Neural crest cell (in vitro differentiated cells): Measurements from ENCODE around the gene LIMCH1. TPM values are rescaled to one million over a fixed set of nuclear protein-coding genes. Genes with fewer than 3 reads are reported as not detected.

Experiments
- DNase-seq: peaks from one replicate; pipeline ENCODE4 v3.0.0; 2021; ENCODE audit warnings: low read depth, mixed read lengths, low spot score
- H3K27ac Mint-ChIP-seq: one replicate; pipeline ENCODE4 v1.8.0; 2021; ENCODE audit warnings: mild to moderate bottlenecking, mixed read lengths; ENCODE audit not compliant: unreplicated experiment
- H3K27me3 Mint-ChIP-seq: 2 replicates; pipeline ENCODE4 v1.8.0; 2021; ENCODE audit warnings: low read depth, mild to moderate bottlenecking, mixed read lengths
- H3K36me3 Mint-ChIP-seq: 2 replicates; pipeline ENCODE4 v1.8.0; 2021; ENCODE audit warnings: low read depth, mild to moderate bottlenecking, mixed read lengths
- H3K4me1 Mint-ChIP-seq: 2 replicates; pipeline ENCODE4 v1.8.0; 2021; ENCODE audit warnings: mixed read lengths
- H3K4me3 Mint-ChIP-seq: one replicate; pipeline ENCODE4 v1.8.0; 2021; ENCODE audit warnings: mild to moderate bottlenecking, mixed read lengths
- H3K9me3 Mint-ChIP-seq: 2 replicates; pipeline ENCODE4 v1.8.0; 2021; ENCODE audit warnings: mixed read lengths
- total RNA-seq: library from RNA; stranded (reverse); gene quantifications from 2 replicates; pipeline ENCODE4 v1.2.1, GENCODE V29; 2021
- TF ChIP-seq, protein P1 (sequence below): fragments of 200-600 bp; sonication (generic); conservative IDR thresholded peaks from 2 replicates; pipeline ENCODE4 v1.5.0; 2021; ENCODE audit warnings: antibody characterized with exemption, mild to moderate bottlenecking

Gene LIMCH1
- total RNA-seq, 1 donor from 2014 or later = 17.3 TPM

DNA sequence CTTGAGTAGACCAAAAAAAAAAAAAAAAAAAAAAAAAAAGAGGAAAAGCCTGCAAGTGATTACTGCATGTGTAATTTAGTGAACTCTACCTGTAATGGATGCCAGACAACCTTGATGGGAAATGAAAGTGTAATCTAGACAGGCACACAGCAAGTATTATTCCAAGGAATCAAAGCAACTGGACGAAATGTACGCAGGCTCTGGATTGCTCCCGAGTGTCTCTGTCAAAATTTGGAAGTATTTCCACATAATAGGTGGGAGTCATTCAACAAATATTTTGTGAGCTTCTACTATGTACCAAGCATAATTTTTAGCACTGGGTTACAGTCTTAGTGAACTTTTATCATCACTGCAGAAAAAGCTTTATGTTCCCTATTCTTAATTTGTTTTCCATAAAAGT is 64.2 kb downstream of the LIMCH1 start:
- TF ChIP-seq, protein P1, sequence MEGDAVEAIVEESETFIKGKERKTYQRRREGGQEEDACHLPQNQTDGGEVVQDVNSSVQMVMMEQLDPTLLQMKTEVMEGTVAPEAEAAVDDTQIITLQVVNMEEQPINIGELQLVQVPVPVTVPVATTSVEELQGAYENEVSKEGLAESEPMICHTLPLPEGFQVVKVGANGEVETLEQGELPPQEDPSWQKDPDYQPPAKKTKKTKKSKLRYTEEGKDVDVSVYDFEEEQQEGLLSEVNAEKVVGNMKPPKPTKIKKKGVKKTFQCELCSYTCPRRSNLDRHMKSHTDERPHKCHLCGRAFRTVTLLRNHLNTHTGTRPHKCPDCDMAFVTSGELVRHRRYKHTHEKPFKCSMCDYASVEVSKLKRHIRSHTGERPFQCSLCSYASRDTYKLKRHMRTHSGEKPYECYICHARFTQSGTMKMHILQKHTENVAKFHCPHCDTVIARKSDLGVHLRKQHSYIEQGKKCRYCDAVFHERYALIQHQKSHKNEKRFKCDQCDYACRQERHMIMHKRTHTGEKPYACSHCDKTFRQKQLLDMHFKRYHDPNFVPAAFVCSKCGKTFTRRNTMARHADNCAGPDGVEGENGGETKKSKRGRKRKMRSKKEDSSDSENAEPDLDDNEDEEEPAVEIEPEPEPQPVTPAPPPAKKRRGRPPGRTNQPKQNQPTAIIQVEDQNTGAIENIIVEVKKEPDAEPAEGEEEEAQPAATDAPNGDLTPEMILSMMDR = no peak
- no peaks in the 10 kb centered on the region for H3K36me3 Mint-ChIP-seq
- no peak for DNase-seq
- no peak overlapping the region for H3K27ac Mint-ChIP-seq
- H3K4me1 Mint-ChIP-seq = peaks cover 27% of the 10 kb centered on the region
- H3K9me3 Mint-ChIP-seq = no peaks in the 10 kb centered on the region
- H3K27me3 Mint-ChIP-seq = no peaks in the 10 kb centered on the region
- no peak overlapping the region for H3K4me3 Mint-ChIP-seq

DNA sequence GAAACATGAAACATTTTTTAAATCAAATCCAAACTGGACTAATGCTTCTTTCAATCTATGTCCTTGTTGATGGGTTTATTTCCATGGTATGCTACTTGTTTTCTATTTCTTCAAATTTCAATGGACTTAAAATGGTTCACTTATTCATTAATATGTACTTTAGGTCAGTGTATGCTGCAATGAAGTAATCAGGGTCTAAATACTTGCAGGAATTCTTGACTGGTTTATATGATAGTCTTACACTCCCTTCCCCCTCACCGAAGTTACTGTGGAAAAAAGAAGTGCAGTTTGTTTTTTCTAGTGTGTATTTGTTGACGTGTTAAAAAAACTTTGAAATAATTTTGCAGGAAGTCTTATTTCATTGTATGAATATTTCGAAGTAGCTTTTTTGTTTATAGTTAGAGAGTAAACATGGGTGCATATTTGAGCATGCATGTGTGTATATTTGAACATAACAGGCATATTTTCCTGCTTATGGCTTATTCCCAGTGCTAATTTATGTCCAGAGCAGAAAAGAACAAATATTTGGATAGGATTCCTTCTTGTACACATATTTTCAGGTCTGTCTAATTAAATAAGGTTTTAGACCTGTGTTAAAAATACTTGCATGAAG is 65.0 kb downstream of the LIMCH1 start:
- DNase-seq = no peak
- Mint-ChIP-seq H3K4me3 (no peak overlapping the region), H3K36me3 (no peaks in the 10 kb centered on the region), H3K9me3 (no peaks in the 10 kb centered on the region), H3K27me3 (no peaks in the 10 kb centered on the region), H3K4me1 (peaks cover 27% of the 10 kb centered on the region), H3K27ac (no peak overlapping the region)
- TF ChIP-seq, protein P1 = no peak

DNA sequence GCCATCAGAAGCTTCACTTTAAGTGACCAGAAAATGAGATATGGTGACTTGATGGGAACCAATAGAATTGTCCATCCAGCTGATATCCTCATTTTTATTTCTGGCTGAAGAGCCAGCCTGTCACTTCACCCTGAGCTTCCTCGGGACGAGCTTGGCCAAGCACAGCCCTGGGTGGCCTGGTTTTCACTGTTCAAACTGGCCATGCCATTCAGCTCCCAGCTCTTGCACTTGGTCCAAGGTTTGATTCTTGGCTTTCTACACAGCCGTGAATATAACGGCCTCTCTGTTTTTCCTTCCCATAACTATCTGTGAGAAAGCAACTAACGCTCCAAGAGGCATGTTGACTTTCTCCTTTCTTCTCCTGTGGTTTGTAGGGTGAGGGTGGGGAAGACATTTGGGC is 71.9 kb downstream of the LIMCH1 start:
- Mint-ChIP-seq H3K4me3 (no peak overlapping the region), H3K36me3 (no peaks in the 10 kb centered on the region), H3K27ac (no peak overlapping the region), H3K4me1 (peaks cover 36% of the 10 kb centered on the region), H3K9me3 (no peaks in the 10 kb centered on the region), H3K27me3 (no peaks in the 10 kb centered on the region)
- no peak for DNase-seq
- TF ChIP-seq, protein P1 = no peak

DNA sequence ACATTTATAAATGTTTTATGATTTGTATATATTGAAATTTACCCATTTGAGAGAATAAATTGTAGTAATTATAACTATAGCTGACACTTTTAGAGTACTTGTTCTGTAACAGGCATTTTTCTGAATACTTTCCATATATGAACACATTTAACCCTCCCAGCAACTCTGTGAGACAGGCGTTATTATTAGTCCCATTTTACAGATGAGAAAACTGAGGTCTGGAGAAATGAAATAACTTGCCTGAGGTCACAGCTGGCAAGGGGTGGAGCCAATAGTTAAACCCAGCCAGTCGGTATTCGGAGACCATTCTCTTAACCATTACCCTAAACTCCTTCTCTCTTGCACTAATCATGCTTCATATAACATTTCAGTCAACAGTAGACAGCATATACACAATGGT is 72.5 kb downstream of the LIMCH1 start:
- Mint-ChIP-seq H3K36me3 (no peaks in the 10 kb centered on the region), H3K27ac (no peak overlapping the region), H3K4me1 (peaks cover 39% of the 10 kb centered on the region), H3K27me3 (no peaks in the 10 kb centered on the region), H3K4me3 (no peak overlapping the region), H3K9me3 (no peaks in the 10 kb centered on the region)
- TF ChIP-seq, protein P1 = no peak
- DNase-seq = no peak

DNA sequence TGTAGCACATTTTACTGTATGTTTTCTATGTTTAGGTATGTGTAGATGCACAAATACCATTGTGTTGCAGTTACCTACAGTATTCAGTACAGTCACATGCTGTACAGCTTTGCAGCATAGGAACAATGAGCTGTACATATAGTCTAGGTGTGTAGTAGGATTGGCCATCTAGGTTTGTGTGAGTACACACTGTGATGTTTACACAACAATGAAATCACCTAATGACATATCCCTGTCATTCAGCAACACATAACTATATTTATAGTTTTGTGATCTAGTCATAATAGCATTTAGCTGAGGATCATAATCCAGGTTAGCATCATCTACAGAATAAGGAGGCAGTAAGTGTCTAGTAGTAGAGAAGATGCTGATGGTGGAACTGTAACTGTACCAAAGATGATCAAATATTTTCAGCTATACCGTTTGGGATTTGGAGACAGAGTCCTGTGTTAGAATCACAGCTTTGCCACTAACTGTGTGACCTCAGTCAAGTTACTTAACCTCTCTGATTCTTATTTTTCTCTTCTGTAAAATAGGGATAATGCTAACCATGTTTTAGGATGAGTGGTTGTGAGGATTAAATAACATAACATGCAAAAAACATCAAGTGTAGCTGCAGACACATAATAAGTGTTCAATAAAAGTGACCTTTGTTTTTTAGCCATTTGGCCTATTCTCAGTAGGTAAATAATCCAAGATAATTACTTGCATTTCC is 73.3 kb downstream of the LIMCH1 start:
- H3K4me3 Mint-ChIP-seq = no peak overlapping the region
- H3K27ac Mint-ChIP-seq = no peak overlapping the region
- no peak for DNase-seq
- TF ChIP-seq, protein P1 = no peak
- H3K9me3 Mint-ChIP-seq = no peaks in the 10 kb centered on the region
- peaks cover 39% of the 10 kb centered on the region for H3K4me1 Mint-ChIP-seq
- no peaks in the 10 kb centered on the region for H3K36me3 Mint-ChIP-seq
- H3K27me3 Mint-ChIP-seq = no peaks in the 10 kb centered on the region
